Mesendoderm (in vitro differentiated cells): ENCODE results near the gene CARMIL3.

Source experiments
- DNase-seq: peaks from one replicate; pipeline ENCODE4 v3.0.0; 2013
- H2AK5ac ChIP-seq: 2 replicates; pipeline ENCODE4 v1.6.1; 2013; ENCODE audit warnings: low read length, inconsistent platforms
- H2BK120ac ChIP-seq: 2 replicates; pipeline ENCODE4 v1.6.1; 2013; ENCODE audit warnings: low read depth, mild to moderate bottlenecking, low read length, moderate library complexity, mixed read lengths
- H2BK15ac ChIP-seq: replicated peaks from 2 replicates; pipeline ENCODE4 v1.6.1; 2013; ENCODE audit warnings: low read depth, mild to moderate bottlenecking, moderate library complexity
- H2BK5ac ChIP-seq: 2 replicates; pipeline ENCODE4 v1.6.1; 2013; ENCODE audit warnings: low read length, inconsistent platforms
- H3K18ac ChIP-seq: 2 replicates; pipeline ENCODE4 v1.6.1; 2013; ENCODE audit warnings: mild to moderate bottlenecking, low read length, mixed read lengths
- H3K23ac ChIP-seq: one replicate; pipeline ENCODE4 v1.6.1; 2013; ENCODE audit warnings: low read length
- H3K27ac ChIP-seq: 2 replicates; pipeline ENCODE4 v1.5.1; 2013; ENCODE audit warnings: low read depth, mild to moderate bottlenecking, inconsistent platforms, low read length, moderate library complexity
- H3K27me3 ChIP-seq: 2 replicates; pipeline ENCODE4 v1.6.1; 2013; ENCODE audit warnings: low read length, control low read depth, mild to moderate bottlenecking, inconsistent platforms; ENCODE audit not compliant: insufficient read depth, poor library complexity
- H3K36me3 ChIP-seq: 2 replicates; pipeline ENCODE4 v1.6.1; 2013; ENCODE audit warnings: low read length, inconsistent platforms; ENCODE audit not compliant: control insufficient read depth, insufficient read depth
- H3K4ac ChIP-seq: one replicate; pipeline ENCODE4 v1.6.1; 2013; ENCODE audit warnings: low read depth, mild to moderate bottlenecking, low read length, moderate library complexity
- H3K4me1 ChIP-seq: 2 replicates; pipeline ENCODE4 v1.6.1; 2013; ENCODE audit warnings: low read depth, low read length, inconsistent platforms; ENCODE audit not compliant: control insufficient read depth
- H3K4me2 ChIP-seq: 2 replicates; pipeline ENCODE4 v1.6.1; 2013; ENCODE audit warnings: low read length
- H3K4me3 ChIP-seq: 2 replicates; pipeline ENCODE4 v1.5.1; 2013; ENCODE audit warnings: mild to moderate bottlenecking, low read length
- H3K56ac ChIP-seq: one replicate; pipeline ENCODE4 v1.6.1; 2013; ENCODE audit warnings: low read length
- H3K79me1 ChIP-seq: 2 replicates; pipeline ENCODE4 v1.6.1; 2013; ENCODE audit warnings: low read length, inconsistent platforms
- H3K79me2 ChIP-seq: 2 replicates; pipeline ENCODE4 v1.6.1; 2013; ENCODE audit warnings: mild to moderate bottlenecking, low read length; ENCODE audit not compliant: control insufficient read depth, insufficient read depth
- H3K9ac ChIP-seq: 2 replicates; pipeline ENCODE4 v1.6.1; 2013; ENCODE audit warnings: low read length, inconsistent platforms
- H4K5ac ChIP-seq: one replicate; pipeline ENCODE4 v1.6.1; 2013; ENCODE audit warnings: low read length
- H4K8ac ChIP-seq: one replicate; pipeline ENCODE4 v1.6.1; 2013; ENCODE audit warnings: low read depth, mild to moderate bottlenecking, control low read depth, low read length, moderate library complexity
- WGBS: extraction: QIAGEN DNeasy Blood & Tissue Kit; methylation state at CpG from one replicate; pipeline ENCODE4 v1.1.7; 2013; ENCODE audit warnings: low lambda C conversion rate, missing lambda C conversion rate; ENCODE audit not compliant: insufficient coverage; ENCODE audit errors: extremely low coverage; 5-methylcytosine and 5-hydroxymethylcytosine counted together

CARMIL3 gene

DNA sequence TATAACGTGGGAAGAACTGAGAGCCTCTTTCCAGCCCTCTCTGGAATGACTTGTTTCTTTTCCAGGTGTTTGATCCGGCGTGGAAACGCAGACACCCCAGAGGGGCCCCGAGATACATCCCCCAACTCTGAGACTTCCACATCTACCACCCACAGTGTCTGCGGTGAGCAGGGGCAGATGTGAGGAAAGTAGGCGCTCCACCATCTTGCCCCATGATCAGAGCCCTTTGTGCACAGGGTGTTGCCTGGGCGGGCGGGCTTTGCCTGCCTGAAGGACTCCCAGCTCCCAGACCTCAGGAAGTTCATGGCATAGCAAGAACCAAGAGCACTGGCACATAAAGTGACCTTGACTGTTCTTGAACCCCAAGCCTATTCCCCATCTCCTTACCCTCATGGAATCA lies 2.8 kb downstream of the CARMIL3 start:
- H4K8ac ChIP-seq: no peak overlapping the region
- no peak overlapping the region for H3K9ac ChIP-seq
- H3K4me2 ChIP-seq: no peak overlapping the region
- no peaks in the 10 kb centered on the region for H3K4me1 ChIP-seq
- no peak for DNase-seq
- no peak overlapping the region for H2BK15ac ChIP-seq
- H3K27me3 ChIP-seq: no peaks in the 10 kb centered on the region
- H3K79me1 ChIP-seq: no peaks in the 10 kb centered on the region
- no peaks in the 10 kb centered on the region for H3K36me3 ChIP-seq
- no peak overlapping the region for H2BK5ac ChIP-seq
- H2BK120ac ChIP-seq: no peak overlapping the region
- H4K5ac ChIP-seq: no peak overlapping the region
- H3K23ac ChIP-seq: no peak overlapping the region
- H2AK5ac ChIP-seq: no peak overlapping the region
- no peak overlapping the region for H3K56ac ChIP-seq
- WGBS: no CpG with 5 or more reads among the region's 9 CpGs
- H3K79me2 ChIP-seq: no peaks in the 10 kb centered on the region
- H3K4me3 ChIP-seq: no peak overlapping the region
- no peak overlapping the region for H3K18ac ChIP-seq
- no peak overlapping the region for H3K27ac ChIP-seq
- no peak overlapping the region for H3K4ac ChIP-seq

GRCh38 chr14:24055971-24056799 lies 4.4 kb downstream of the CARMIL3 start:
- Histone ChIP-seq H3K4me2 (no peak overlapping the region), H4K5ac (no peak overlapping the region), H2BK5ac (no peak overlapping the region), H4K8ac (no peak overlapping the region), H3K18ac (no peak overlapping the region), H3K27ac (no peak overlapping the region), H3K9ac (no peak overlapping the region), H2BK120ac (no peak overlapping the region), H3K23ac (no peak overlapping the region), H3K4me3 (no peak overlapping the region), H3K36me3 (no peaks in the 10 kb centered on the region), H3K79me1 (no peaks in the 10 kb centered on the region), H3K4me1 (no peaks in the 10 kb centered on the region), H3K79me2 (no peaks in the 10 kb centered on the region), H3K56ac (no peak overlapping the region), H3K27me3 (no peaks in the 10 kb centered on the region), H3K4ac (no peak overlapping the region), H2BK15ac (no peak overlapping the region), H2AK5ac (no peak overlapping the region)
- DNase-seq: no peak
- WGBS: no CpG with 5 or more reads among the region's 10 CpGs

- Histone ChIP-seq H3K23ac (no peak overlapping the region), H3K27me3 (no peaks in the 10 kb centered on the region), H2BK120ac (no peak overlapping the region), H3K18ac (no peak overlapping the region), H3K4me2 (no peak overlapping the region), H3K4me1 (no peaks in the 10 kb centered on the region), H2AK5ac (no peak overlapping the region), H3K36me3 (no peaks in the 10 kb centered on the region), H3K9ac (no peak overlapping the region), H4K5ac (no peak overlapping the region), H2BK15ac (no peak overlapping the region), H3K4ac (no peak overlapping the region), H3K79me1 (no peaks in the 10 kb centered on the region), H3K27ac (no peak overlapping the region), H3K4me3 (no peak overlapping the region), H3K56ac (no peak overlapping the region), H3K79me2 (no peaks in the 10 kb centered on the region), H4K8ac (no peak overlapping the region), H2BK5ac (no peak overlapping the region)
- no CpG with 5 or more reads among the region's 8 CpGs for WGBS
- no peak for DNase-seq
Observed at GRCh38 chr14:24056800-24057184, 5.0 kb downstream of the CARMIL3 start.

- H3K27ac ChIP-seq: no peak overlapping the region
- no peak overlapping the region for H2BK120ac ChIP-seq
- H3K56ac ChIP-seq: no peak overlapping the region
- H3K4me2 ChIP-seq: no peak overlapping the region
- no peaks in the 10 kb centered on the region for H3K79me1 ChIP-seq
- no peaks in the 10 kb centered on the region for H3K4me1 ChIP-seq
- H3K27me3 ChIP-seq: no peaks in the 10 kb centered on the region
- no peak overlapping the region for H3K4ac ChIP-seq
- no peak overlapping the region for H2AK5ac ChIP-seq
- H3K4me3 ChIP-seq: no peak overlapping the region
- H4K5ac ChIP-seq: no peak overlapping the region
- no CpG with 5 or more reads among the region's 2 CpGs for WGBS
- H3K18ac ChIP-seq: no peak overlapping the region
- H4K8ac ChIP-seq: no peak overlapping the region
- no peaks in the 10 kb centered on the region for H3K36me3 ChIP-seq
- no peak overlapping the region for H3K9ac ChIP-seq
- no peak overlapping the region for H3K23ac ChIP-seq
- no peak overlapping the region for H2BK15ac ChIP-seq
- H3K79me2 ChIP-seq: no peaks in the 10 kb centered on the region
- no peak for DNase-seq
- no peak overlapping the region for H2BK5ac ChIP-seq
Observed at GRCh38 chr14:24057271-24057670, 5.5 kb downstream of the CARMIL3 start.

GRCh38 chr14:24057867-24058259 lies 6.1 kb downstream of the CARMIL3 start:
- H2BK5ac ChIP-seq: no peak overlapping the region
- DNase-seq: no peak
- no peak overlapping the region for H3K9ac ChIP-seq
- H3K4ac ChIP-seq: no peak overlapping the region
- H3K27me3 ChIP-seq: no peaks in the 10 kb centered on the region
- no peak overlapping the region for H3K4me2 ChIP-seq
- no peaks in the 10 kb centered on the region for H3K4me1 ChIP-seq
- no peak overlapping the region for H2AK5ac ChIP-seq
- no peak overlapping the region for H3K23ac ChIP-seq
- H3K56ac ChIP-seq: no peak overlapping the region
- H4K5ac ChIP-seq: no peak overlapping the region
- H2BK120ac ChIP-seq: no peak overlapping the region
- H3K27ac ChIP-seq: no peak overlapping the region
- no peak overlapping the region for H3K4me3 ChIP-seq
- WGBS: no CpG with 5 or more reads among the region's 14 CpGs
- no peak overlapping the region for H3K18ac ChIP-seq
- H3K79me2 ChIP-seq: no peaks in the 10 kb centered on the region
- H4K8ac ChIP-seq: no peak overlapping the region
- no peak overlapping the region for H2BK15ac ChIP-seq
- no peaks in the 10 kb centered on the region for H3K79me1 ChIP-seq
- no peaks in the 10 kb centered on the region for H3K36me3 ChIP-seq
